DOHH2 (cell line): ENCODE data around the gene C16orf54.
"Not testable (repeated sequence)": the region's sequence is repeated elsewhere in the genome, so short reads cannot be mapped to it uniquely, and the experiment has no call there.

Experiments used
- EZH2phosphoT487 ChIP-seq: fragments of 200-600 bp; sonication (generic); IDR thresholded peaks from 2 replicates; pipeline ENCODE4 v1.6.1; 2017; ENCODE audit warnings: borderline replicate concordance, mild to moderate bottlenecking, antibody characterized with exemption, low read length, moderate library complexity, mixed read lengths
- TF ChIP-seq, protein P1 (sequence below): fragments of 200-600 bp; sonication (generic); IDR thresholded peaks from one replicate; pipeline ENCODE4 v1.5.1; 2014; ENCODE audit warnings: antibody characterized with exemption, mild to moderate bottlenecking, low read depth, low read length; ENCODE audit not compliant: poor library complexity, severe bottlenecking

DNA sequence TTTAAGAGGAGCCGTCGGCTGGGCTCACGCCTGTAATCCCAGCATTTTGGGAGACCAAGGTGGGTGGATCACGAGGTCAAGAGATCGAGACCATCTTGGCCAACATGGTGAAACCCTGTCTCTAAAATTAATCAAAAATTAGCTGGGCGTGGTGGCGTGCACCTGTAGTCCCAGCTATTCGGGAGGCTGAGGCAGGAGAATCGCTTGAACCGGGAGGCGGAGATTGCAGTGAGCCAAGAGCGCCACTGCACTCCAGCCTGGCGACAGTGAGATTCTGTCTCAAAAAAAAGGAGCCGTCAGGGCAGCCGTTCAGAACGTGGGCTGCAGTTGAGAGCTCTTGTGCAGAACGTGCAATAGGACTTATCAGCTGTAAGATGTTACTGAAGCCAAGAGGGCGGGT lies 47.4 kb upstream of the C16orf54 start:
- TF ChIP-seq, protein P1, sequence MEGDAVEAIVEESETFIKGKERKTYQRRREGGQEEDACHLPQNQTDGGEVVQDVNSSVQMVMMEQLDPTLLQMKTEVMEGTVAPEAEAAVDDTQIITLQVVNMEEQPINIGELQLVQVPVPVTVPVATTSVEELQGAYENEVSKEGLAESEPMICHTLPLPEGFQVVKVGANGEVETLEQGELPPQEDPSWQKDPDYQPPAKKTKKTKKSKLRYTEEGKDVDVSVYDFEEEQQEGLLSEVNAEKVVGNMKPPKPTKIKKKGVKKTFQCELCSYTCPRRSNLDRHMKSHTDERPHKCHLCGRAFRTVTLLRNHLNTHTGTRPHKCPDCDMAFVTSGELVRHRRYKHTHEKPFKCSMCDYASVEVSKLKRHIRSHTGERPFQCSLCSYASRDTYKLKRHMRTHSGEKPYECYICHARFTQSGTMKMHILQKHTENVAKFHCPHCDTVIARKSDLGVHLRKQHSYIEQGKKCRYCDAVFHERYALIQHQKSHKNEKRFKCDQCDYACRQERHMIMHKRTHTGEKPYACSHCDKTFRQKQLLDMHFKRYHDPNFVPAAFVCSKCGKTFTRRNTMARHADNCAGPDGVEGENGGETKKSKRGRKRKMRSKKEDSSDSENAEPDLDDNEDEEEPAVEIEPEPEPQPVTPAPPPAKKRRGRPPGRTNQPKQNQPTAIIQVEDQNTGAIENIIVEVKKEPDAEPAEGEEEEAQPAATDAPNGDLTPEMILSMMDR = not testable (repeated sequence)
- not testable (repeated sequence) for TF ChIP-seq EZH2phosphoT487
